Fibroblast of lung (primary cell): ENCODE data around the gene PCDHGB4. TPM values are rescaled to one million over a fixed set of nuclear protein-coding genes. Genes with fewer than 3 reads are reported as not detected.

Source experiments
- DNase-seq, 2 donors: peaks; one replicate each; pipeline versions ENCODE4 v3.0.0 to v3.0.0-alpha.2; 2010; ENCODE audit warnings: low read depth in 2 of 2
- H2AFZ ChIP-seq: 2 replicates; pipeline ENCODE4 v1.5.1; 2012; ENCODE audit warnings: low read length, control low read depth, inconsistent platforms
- H3K27ac ChIP-seq: 2 replicates; pipeline ENCODE4 v1.5.1; 2011; ENCODE audit warnings: low read length, control low read depth; ENCODE audit not compliant: insufficient read depth
- H3K27me3 ChIP-seq: 2 replicates; pipeline ENCODE4 v1.5.1; 2011; ENCODE audit warnings: mild to moderate bottlenecking, low read length; ENCODE audit not compliant: control insufficient read depth, insufficient read depth
- H3K36me3 ChIP-seq: 2 replicates; pipeline ENCODE4 v1.5.1; 2011; ENCODE audit warnings: low read length; ENCODE audit not compliant: control insufficient read depth, insufficient read depth
- H3K4me1 ChIP-seq: 2 replicates; pipeline ENCODE4 v1.5.1; 2011; ENCODE audit warnings: low read length; ENCODE audit not compliant: control insufficient read depth, insufficient read depth; ENCODE audit errors: extremely low read depth
- H3K4me2 ChIP-seq: 2 replicates; pipeline ENCODE4 v1.5.1; 2011; ENCODE audit warnings: low read length, control low read depth; ENCODE audit not compliant: insufficient read depth; ENCODE audit errors: extremely low read depth
- H3K4me3 ChIP-seq, 4 experiments: fragments of 200-600 bp in 1 of 4; sonication (generic) in 1 of 4; replicated peaks in 1 of 4; 2 replicates each; pipeline ENCODE4 v1.5.1; 2011 to 2016; ENCODE audit warnings: low read length in 4 of 4, low read depth in 3 of 4, mild to moderate bottlenecking in 3 of 4, control low read depth in 2 of 4, inconsistent platforms in 1 of 4, mixed read lengths in 1 of 4; ENCODE audit not compliant: insufficient read depth in 1 of 4; ENCODE audit errors: control extremely low read depth in 1 of 4
- H3K79me2 ChIP-seq: 2 replicates; pipeline ENCODE4 v1.5.1; 2012; ENCODE audit warnings: mild to moderate bottlenecking, low read length, inconsistent platforms; ENCODE audit not compliant: control insufficient read depth, insufficient read depth
- H3K9ac ChIP-seq: 2 replicates; pipeline ENCODE4 v1.5.1; 2011; ENCODE audit warnings: mild to moderate bottlenecking, low read length, control low read depth; ENCODE audit not compliant: insufficient read depth
- H3K9me3 ChIP-seq: 2 replicates; pipeline ENCODE4 v1.5.1; 2012; ENCODE audit warnings: low read depth, low read length; ENCODE audit not compliant: control insufficient read depth, insufficient read depth
- H4K20me1 ChIP-seq: 2 replicates; pipeline ENCODE4 v1.5.1; 2011; ENCODE audit warnings: low read length; ENCODE audit not compliant: control insufficient read depth, insufficient read depth; ENCODE audit errors: extremely low read depth
- EZH2 ChIP-seq: IDR thresholded peaks from 2 replicates; pipeline ENCODE4 v1.5.1; 2012; ENCODE audit warnings: low read length, control low read depth, mild to moderate bottlenecking; ENCODE audit errors: missing control alignments
- polyA plus RNA-seq, 2 donors: library from polyadenylated mRNA; depleted of rRNA in 1 of 2; stranded (reverse) in 1 of 2; unstranded in 1 of 2; fragments of >200 nt; gene quantifications; 2 replicates each; pipeline ENCODE4 v1.2.1, GENCODE V29; 2011 to 2012; ENCODE audit warnings: missing spikeins in 1 of 2
- total RNA-seq: library from RNA; depleted of rRNA; stranded (reverse); fragments of >200 nt; gene quantifications from 2 replicates; pipeline ENCODE4 v1.2.1, GENCODE V29; 2014
- TF ChIP-seq, protein P1 (sequence below), 2 donors: IDR thresholded peaks in 1 of 2; conservative IDR thresholded peaks in 1 of 2; 1 replicate in 1 of 2; 2 replicates in 1 of 2; pipeline ENCODE4 v1.5.1; 2011 to 2012; ENCODE audit warnings: low read length in 2 of 2, control low read depth in 1 of 2, inconsistent platforms in 1 of 2, low read depth in 1 of 2, mild to moderate bottlenecking in 1 of 2

PCDHGB4 gene
- total and polyA plus RNA-seq, 2 donors (not counting 1 experiment from before 2014, with no cell fraction given), result 13.3 to 18.3 TPM

DNA sequence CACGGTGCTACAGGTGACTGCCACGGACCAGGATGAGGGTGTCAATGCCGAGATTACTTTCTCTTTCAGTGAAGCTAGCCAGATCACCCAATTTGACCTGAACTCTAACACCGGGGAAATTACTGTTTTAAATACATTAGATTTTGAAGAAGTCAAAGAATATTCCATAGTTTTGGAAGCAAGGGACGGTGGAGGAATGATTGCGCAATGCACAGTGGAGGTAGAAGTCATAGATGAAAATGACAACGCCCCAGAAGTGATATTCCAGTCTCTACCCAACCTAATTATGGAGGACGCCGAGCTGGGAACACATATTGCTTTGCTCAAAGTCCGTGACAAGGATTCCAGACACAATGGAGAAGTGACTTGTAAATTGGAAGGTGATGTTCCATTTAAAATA is 1.2 kb downstream of the PCDHGB4 start:
- no peak overlapping the region for H3K27ac ChIP-seq
- H2AFZ ChIP-seq, result no peak overlapping the region
- no peak for DNase-seq
- no peak overlapping the region for H3K4me3 ChIP-seq
- H3K4me2 ChIP-seq, result no peak overlapping the region
- H3K36me3 ChIP-seq, result no peaks in the 10 kb centered on the region
- no peaks in the 10 kb centered on the region for H3K27me3 ChIP-seq
- TF ChIP-seq, protein P1, sequence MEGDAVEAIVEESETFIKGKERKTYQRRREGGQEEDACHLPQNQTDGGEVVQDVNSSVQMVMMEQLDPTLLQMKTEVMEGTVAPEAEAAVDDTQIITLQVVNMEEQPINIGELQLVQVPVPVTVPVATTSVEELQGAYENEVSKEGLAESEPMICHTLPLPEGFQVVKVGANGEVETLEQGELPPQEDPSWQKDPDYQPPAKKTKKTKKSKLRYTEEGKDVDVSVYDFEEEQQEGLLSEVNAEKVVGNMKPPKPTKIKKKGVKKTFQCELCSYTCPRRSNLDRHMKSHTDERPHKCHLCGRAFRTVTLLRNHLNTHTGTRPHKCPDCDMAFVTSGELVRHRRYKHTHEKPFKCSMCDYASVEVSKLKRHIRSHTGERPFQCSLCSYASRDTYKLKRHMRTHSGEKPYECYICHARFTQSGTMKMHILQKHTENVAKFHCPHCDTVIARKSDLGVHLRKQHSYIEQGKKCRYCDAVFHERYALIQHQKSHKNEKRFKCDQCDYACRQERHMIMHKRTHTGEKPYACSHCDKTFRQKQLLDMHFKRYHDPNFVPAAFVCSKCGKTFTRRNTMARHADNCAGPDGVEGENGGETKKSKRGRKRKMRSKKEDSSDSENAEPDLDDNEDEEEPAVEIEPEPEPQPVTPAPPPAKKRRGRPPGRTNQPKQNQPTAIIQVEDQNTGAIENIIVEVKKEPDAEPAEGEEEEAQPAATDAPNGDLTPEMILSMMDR (conservative IDR thresholded peaks at IDR 0.05 in 1 of 2, IDR thresholded peaks at IDR 0.05 in 1 of 2; ENCODE audit: low read depth in 1 of 2, low read length in 2 of 2), result no peak
- TF ChIP-seq EZH2, result no peak
- no peak overlapping the region for H3K9ac ChIP-seq
- H3K4me1 ChIP-seq, result no peaks in the 10 kb centered on the region
- H3K9me3 ChIP-seq, result peaks cover 5% of the 10 kb centered on the region
- no peaks in the 10 kb centered on the region for H3K79me2 ChIP-seq
- H4K20me1 ChIP-seq, result no peaks in the 10 kb centered on the region

DNA sequence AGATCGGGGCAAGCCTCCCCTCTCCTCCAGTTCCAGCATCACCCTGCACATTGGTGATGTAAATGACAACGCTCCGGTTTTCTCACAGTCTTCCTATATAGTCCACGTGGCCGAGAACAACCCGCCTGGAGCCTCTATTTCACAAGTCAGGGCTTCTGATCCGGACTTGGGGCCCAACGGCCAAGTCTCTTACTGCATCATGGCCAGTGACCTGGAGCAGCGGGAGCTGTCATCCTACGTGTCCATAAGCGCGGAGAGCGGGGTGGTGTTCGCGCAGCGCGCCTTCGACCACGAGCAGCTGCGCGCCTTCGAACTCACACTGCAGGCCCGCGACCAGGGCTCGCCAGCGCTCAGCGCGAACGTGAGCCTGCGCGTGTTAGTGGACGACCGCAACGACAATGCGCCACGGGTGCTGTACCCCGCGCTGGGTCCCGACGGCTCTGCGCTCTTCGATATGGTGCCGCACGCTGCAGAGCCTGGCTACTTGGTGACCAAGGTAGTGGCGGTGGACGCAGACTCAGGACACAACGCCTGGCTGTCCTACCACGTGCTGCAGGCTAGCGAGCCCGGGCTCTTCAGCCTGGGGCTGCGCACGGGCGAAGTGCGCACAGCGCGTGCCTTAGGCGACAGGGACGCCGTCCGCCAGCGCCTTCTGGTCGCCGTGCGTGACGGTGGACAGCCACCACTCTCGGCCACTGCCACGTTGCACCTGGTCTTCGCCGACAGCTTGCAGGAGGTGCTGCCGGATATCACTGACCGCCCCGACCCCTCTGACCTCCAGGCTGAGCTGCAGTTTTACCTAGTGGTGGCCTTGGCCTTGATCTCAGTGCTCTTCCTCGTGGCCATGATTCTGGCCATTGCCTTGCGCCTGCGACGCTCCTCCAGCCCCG is 1.9 kb downstream of the PCDHGB4 start:
- DNase-seq, result no peak
- H3K4me2 ChIP-seq, result no peak overlapping the region
- no peak for TF ChIP-seq EZH2
- TF ChIP-seq, protein P1 (conservative IDR thresholded peaks at IDR 0.05 in 1 of 2, IDR thresholded peaks at IDR 0.05 in 1 of 2; ENCODE audit: low read depth in 1 of 2, low read length in 2 of 2), result no peak
- H3K9ac ChIP-seq, result no peak overlapping the region
- H4K20me1 ChIP-seq, result no peaks in the 10 kb centered on the region
- H3K36me3 ChIP-seq, result no peaks in the 10 kb centered on the region
- no peak overlapping the region for H2AFZ ChIP-seq
- H3K79me2 ChIP-seq, result no peaks in the 10 kb centered on the region
- H3K27me3 ChIP-seq, result no peaks in the 10 kb centered on the region
- no peak overlapping the region for H3K27ac ChIP-seq
- H3K9me3 ChIP-seq, result peaks cover 6% of the 10 kb centered on the region
- no peak overlapping the region for H3K4me3 ChIP-seq
- H3K4me1 ChIP-seq, result no peaks in the 10 kb centered on the region

DNA sequence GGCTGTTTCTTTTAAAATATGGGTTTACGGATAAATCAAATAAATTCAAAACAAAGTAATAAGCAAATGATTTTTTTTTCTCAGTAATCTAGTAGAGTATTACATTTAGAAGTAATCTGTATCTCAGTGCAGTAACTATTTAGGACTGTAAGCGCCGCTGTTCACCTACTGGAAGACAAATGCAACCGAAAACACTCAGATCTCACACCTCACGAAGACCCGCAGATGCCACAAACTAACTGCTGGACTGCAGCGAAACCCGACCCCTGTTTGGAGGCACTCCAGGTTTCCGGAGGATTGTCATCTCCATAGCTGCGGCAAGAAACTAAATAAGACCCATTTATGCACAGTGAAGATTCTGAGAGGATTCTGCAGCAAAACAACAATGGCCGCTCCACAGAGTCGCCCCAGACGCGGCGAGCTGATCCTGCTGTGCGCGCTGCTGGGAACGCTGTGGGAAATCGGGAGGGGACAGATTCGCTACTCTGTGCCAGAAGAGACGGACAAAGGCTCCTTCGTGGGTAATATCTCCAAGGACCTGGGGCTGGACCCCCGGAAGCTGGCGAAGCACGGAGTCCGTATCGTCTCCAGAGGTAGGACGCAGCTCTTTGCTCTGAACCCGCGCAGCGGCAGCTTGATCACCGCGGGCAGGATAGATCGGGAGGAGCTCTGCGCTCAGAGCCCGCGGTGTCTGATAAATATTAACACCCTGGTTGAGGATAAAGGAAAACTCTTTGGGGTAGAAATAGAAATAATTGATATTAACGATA is 5.1 kb downstream of the PCDHGB4 start, which contains the start of gene PCDHGA8:
TSS of gene PCDHGA8 (plus strand) at position 205 of the 770 bp plus-strand sequence. CDS start at position 386, 181 bp downstream.
- no peaks in the 10 kb centered on the region for H3K36me3 ChIP-seq
- TF ChIP-seq, protein P1 (conservative IDR thresholded peaks at IDR 0.05 in 1 of 2, IDR thresholded peaks at IDR 0.05 in 1 of 2; ENCODE audit: low read depth in 1 of 2, low read length in 2 of 2), result peak in 1 of 2 donors; percentile 13
- TF ChIP-seq EZH2, result no peak
- H4K20me1 ChIP-seq, result no peaks in the 10 kb centered on the region
- no peak within 1 kb of the TSS for H3K9ac ChIP-seq
- H3K4me1 ChIP-seq, result no peaks in the 10 kb centered on the region
- peak within 1 kb of the TSS in 2 of 4 experiments; percentile 16 to 21 for H3K4me3 ChIP-seq
- no peak within 1 kb of the TSS for H2AFZ ChIP-seq
- DNase-seq, result peak in 1 of 2 donors; percentile 31
- no peak within 1 kb of the TSS for H3K27ac ChIP-seq
- no peaks in the 10 kb centered on the region for H3K27me3 ChIP-seq
- no peaks in the 10 kb centered on the region for H3K79me2 ChIP-seq
- peaks cover 4% of the 10 kb centered on the region for H3K9me3 ChIP-seq
- H3K4me2 ChIP-seq, result no peak within 1 kb of the TSS
